AG04450 (cell line): ENCODE data around the gene CABLES1. TPM values are rescaled to one million over a fixed set of nuclear protein-coding genes. Genes with fewer than 3 reads are reported as not detected.

ENCODE experiments used
- CTCF ChIA-PET: fragments of 300-600, 350-600 bp; formaldehyde crosslinking; extraction: SDS; loops from one replicate; lab custom pipeline; 2022; ENCODE audit warnings: antibody characterized with exemption, inconsistent platforms; lab: Charles Lee
- POLR2A ChIA-PET: fragments of 350-600 bp; formaldehyde crosslinking; extraction: SDS; loops from one replicate; lab custom pipeline; 2021; ENCODE audit warnings: antibody characterized with exemption, inconsistent platforms; lab: Yijun Ruan, JAX
- DNase-seq: peaks from one replicate; pipeline ENCODE4 v3.0.0-alpha.2; 2011; ENCODE audit warnings: low read depth, low spot score
- H3K27ac ChIP-seq: one replicate; pipeline ENCODE4 v1.5.1; 2012; ENCODE audit warnings: low read depth, low read length, control low read depth
- H3K27me3 ChIP-seq: one replicate; pipeline ENCODE4 v1.6.0; 2012; ENCODE audit warnings: low read length; ENCODE audit not compliant: control insufficient read depth, insufficient read depth
- H3K4me3 ChIP-seq: 2 replicates; pipeline ENCODE4 v1.5.1; 2011; ENCODE audit warnings: mild to moderate bottlenecking, low read depth, low read length, control low read depth
- H3K9me3 ChIP-seq: 2 replicates; pipeline ENCODE4 v1.5.1; 2012; ENCODE audit warnings: low read length; ENCODE audit not compliant: control insufficient read depth, insufficient read depth
- CTCF ChIP-seq: IDR thresholded peaks from 2 replicates; pipeline ENCODE4 v1.5.1; 2011; ENCODE audit warnings: low read depth, low read length, control low read depth, inconsistent platforms
- polyA plus RNA-seq: library from polyadenylated mRNA; depleted of rRNA; stranded (reverse); fragments of >200 nt; gene quantifications from 2 replicates; pipeline ENCODE4 v1.2.3, GENCODE V29; 2011

The CABLES1 gene
- polyA plus RNA-seq, 1 experiment: 29.6 TPM

- Histone ChIP-seq H3K27me3 (no peaks in the 10 kb centered on the region), H3K9me3 (no peaks in the 10 kb centered on the region; the same call in 1 of the 2 replicates), H3K4me3 (no peak overlapping the region), H3K27ac (no peak overlapping the region)
- CTCF ChIA-PET: no interaction called here
- TF ChIP-seq CTCF: no peak
- POLR2A ChIA-PET: interaction anchor here (0.9 kb wide), 1 partner anchor 10 kb away, joined by 3 read pairs; no protein-coding TSS in a partner anchor
- no peak for DNase-seq
These were observed 100.6 kb downstream of the CABLES1 start for GRCh38 chr18:23235860-23236259.

- no peak for DNase-seq
- no peak for TF ChIP-seq CTCF
- H3K27ac ChIP-seq: no peak overlapping the region
- CTCF ChIA-PET: interaction anchor here (1.0 to 1.3 kb wide), 2 partner anchors 105 to 142 kb away, joined by 3 read pairs; no protein-coding TSS in a partner anchor
- no peaks in the 10 kb centered on the region for H3K27me3 ChIP-seq
- POLR2A ChIA-PET: no interaction called here
- H3K9me3 ChIP-seq: no peaks in the 10 kb centered on the region; the same call in 1 of the 2 replicates
- H3K4me3 ChIP-seq: no peak overlapping the region
These were observed 101.7 kb downstream of the CABLES1 start for GRCh38 chr18:23236876-23237468.

- Histone ChIP-seq H3K27ac (no peak overlapping the region), H3K27me3 (no peaks in the 10 kb centered on the region), H3K4me3 (no peak overlapping the region), H3K9me3 (no peaks in the 10 kb centered on the region; the same call in 1 of the 2 replicates)
- DNase-seq: no peak
- ChIA-PET POLR2A (interaction anchor here (0.6 kb wide), 1 partner anchor 36 kb away, joined by 4 read pairs; no protein-coding TSS in a partner anchor), CTCF (interaction anchor here (1.3 kb wide), 1 partner anchor 106 kb away, joined by 3 read pairs; no protein-coding TSS in a partner anchor)
- peak; percentile 31 for TF ChIP-seq CTCF
These were observed 102.4 kb downstream of the CABLES1 start for GRCh38 chr18:23237524-23238151.

GRCh38 chr18:23238152-23238531 lies 102.9 kb downstream of the CABLES1 start:
- POLR2A ChIA-PET: interaction anchor here (0.6 kb wide), 2 partner anchors 37 to 46 kb away, joined by 4 to 8 read pairs; no protein-coding TSS in a partner anchor
- DNase-seq: no peak
- no peak overlapping the region for H3K4me3 ChIP-seq
- CTCF ChIA-PET: interaction anchor here (1.3 kb wide), 1 partner anchor 106 kb away, joined by 3 read pairs; no protein-coding TSS in a partner anchor
- H3K9me3 ChIP-seq: no peaks in the 10 kb centered on the region; the same call in 1 of the 2 replicates
- H3K27me3 ChIP-seq: no peaks in the 10 kb centered on the region
- H3K27ac ChIP-seq: no peak overlapping the region
- TF ChIP-seq CTCF: no peak
